ENCODE measurements around the gene BMP2K.

GRCh38 chr4:78944381-78944780 is 168.2 kb downstream of the BMP2K start:
- no peak for TF ChIP-seq CTCF (conservative IDR thresholded peaks at IDR 0.05 in 1 of 2, IDR thresholded peaks at IDR 0.05 in 1 of 2; ENCODE audit: extremely low read depth in 1 of 2, insufficient read depth in 1 of 2, low read depth in 1 of 2, low read length in 2 of 2)
- no peak for TF ChIP-seq EZH2 (IDR thresholded peaks at IDR 0.05; ENCODE audit: borderline replicate concordance, low read length)
